ENCODE results near the gene LXN.
A peak's percentile ranks its signal among the peaks of the same experiment; 100 is the strongest.
"Not testable (repeated sequence)": the region's sequence is repeated elsewhere in the genome, so short reads cannot be mapped to it uniquely, and the experiment has no call there.

Gene LXN

GRCh38 chr3:158672215-158673176, at the start of gene LXN:
Gene LXN (minus strand): TSS chr3:158672648. CDS start chr3:158672478, 170 bp downstream.
- peak; percentile 17 for DNase-seq

- no peak for DNase-seq
Measured at GRCh38 chr3:158722108-158722507, 49.7 kb upstream of the LXN start.

GRCh38 chr3:158718490-158719170, 46.2 kb upstream of the LXN start:
- DNase-seq: no peak

- DNase-seq: no peak
Measured at GRCh38 chr3:158717576-158717975, 45.1 kb upstream of the LXN start.

- DNase-seq: peak; percentile 23
Measured at GRCh38 chr3:158713094-158713499, 40.6 kb upstream of the LXN start.

- no peak for DNase-seq
Measured at GRCh38 chr3:158712443-158712842, 40.0 kb upstream of the LXN start.

GRCh38 chr3:158711886-158712285, 39.4 kb upstream of the LXN start:
- DNase-seq: no peak

- DNase-seq: no peak
Measured at GRCh38 chr3:158710601-158711000, 38.2 kb upstream of the LXN start.

GRCh38 chr3:158709666-158710083, 37.2 kb upstream of the LXN start:
- DNase-seq: no peak

- no peak for DNase-seq
Measured at GRCh38 chr3:158703566-158703965, 31.1 kb upstream of the LXN start.

- DNase-seq: no peak
Measured at GRCh38 chr3:158702815-158703481, 30.5 kb upstream of the LXN start.

GRCh38 chr3:158701420-158702065, 29.1 kb upstream of the LXN start:
- no peak for DNase-seq

- no peak for DNase-seq
Measured at GRCh38 chr3:158700559-158700958, 28.1 kb upstream of the LXN start.

GRCh38 chr3:158696618-158697017, 24.2 kb upstream of the LXN start:
- no peak for DNase-seq

GRCh38 chr3:158693866-158694456, 21.5 kb upstream of the LXN start:
- not testable (repeated sequence) for DNase-seq

- DNase-seq: no peak
Measured at GRCh38 chr3:158685159-158685558, 12.7 kb upstream of the LXN start.

GRCh38 chr3:158683230-158683962, 10.9 kb upstream of the LXN start:
- no peak for DNase-seq

GRCh38 chr3:158680861-158681260, 8.4 kb upstream of the LXN start:
- no peak for DNase-seq

GRCh38 chr3:158679547-158680000, 7.1 kb upstream of the LXN start:
- DNase-seq: no peak

- no peak for DNase-seq
Measured at GRCh38 chr3:158678687-158679086, 6.2 kb upstream of the LXN start.

- no peak for DNase-seq
Measured at GRCh38 chr3:158671821-158672214, 630 bp downstream of the LXN start.

- DNase-seq: no peak
Measured at GRCh38 chr3:158668506-158668905, 3.9 kb downstream of the LXN start.
